Mesendoderm (in vitro differentiated cells): ENCODE data around the gene MAST4.

Source experiments
- DNase-seq: peaks from one replicate; pipeline ENCODE4 v3.0.0; 2013
- H2AK5ac ChIP-seq: 2 replicates; pipeline ENCODE4 v1.6.1; 2013; ENCODE audit warnings: low read length, inconsistent platforms
- H2BK120ac ChIP-seq: 2 replicates; pipeline ENCODE4 v1.6.1; 2013; ENCODE audit warnings: low read depth, mild to moderate bottlenecking, low read length, moderate library complexity, mixed read lengths
- H2BK15ac ChIP-seq: replicated peaks from 2 replicates; pipeline ENCODE4 v1.6.1; 2013; ENCODE audit warnings: low read depth, mild to moderate bottlenecking, moderate library complexity
- H2BK5ac ChIP-seq: 2 replicates; pipeline ENCODE4 v1.6.1; 2013; ENCODE audit warnings: low read length, inconsistent platforms
- H3K18ac ChIP-seq: 2 replicates; pipeline ENCODE4 v1.6.1; 2013; ENCODE audit warnings: mild to moderate bottlenecking, low read length, mixed read lengths
- H3K23ac ChIP-seq: one replicate; pipeline ENCODE4 v1.6.1; 2013; ENCODE audit warnings: low read length
- H3K27ac ChIP-seq: 2 replicates; pipeline ENCODE4 v1.5.1; 2013; ENCODE audit warnings: low read depth, mild to moderate bottlenecking, inconsistent platforms, low read length, moderate library complexity
- H3K27me3 ChIP-seq: 2 replicates; pipeline ENCODE4 v1.6.1; 2013; ENCODE audit warnings: low read length, control low read depth, mild to moderate bottlenecking, inconsistent platforms; ENCODE audit not compliant: insufficient read depth, poor library complexity
- H3K36me3 ChIP-seq: 2 replicates; pipeline ENCODE4 v1.6.1; 2013; ENCODE audit warnings: low read length, inconsistent platforms; ENCODE audit not compliant: control insufficient read depth, insufficient read depth
- H3K4ac ChIP-seq: one replicate; pipeline ENCODE4 v1.6.1; 2013; ENCODE audit warnings: low read depth, mild to moderate bottlenecking, low read length, moderate library complexity
- H3K4me1 ChIP-seq: 2 replicates; pipeline ENCODE4 v1.6.1; 2013; ENCODE audit warnings: low read depth, low read length, inconsistent platforms; ENCODE audit not compliant: control insufficient read depth
- H3K4me2 ChIP-seq: 2 replicates; pipeline ENCODE4 v1.6.1; 2013; ENCODE audit warnings: low read length
- H3K4me3 ChIP-seq: 2 replicates; pipeline ENCODE4 v1.5.1; 2013; ENCODE audit warnings: mild to moderate bottlenecking, low read length
- H3K56ac ChIP-seq: one replicate; pipeline ENCODE4 v1.6.1; 2013; ENCODE audit warnings: low read length
- H3K79me1 ChIP-seq: 2 replicates; pipeline ENCODE4 v1.6.1; 2013; ENCODE audit warnings: low read length, inconsistent platforms
- H3K79me2 ChIP-seq: 2 replicates; pipeline ENCODE4 v1.6.1; 2013; ENCODE audit warnings: mild to moderate bottlenecking, low read length; ENCODE audit not compliant: control insufficient read depth, insufficient read depth
- H3K9ac ChIP-seq: 2 replicates; pipeline ENCODE4 v1.6.1; 2013; ENCODE audit warnings: low read length, inconsistent platforms
- H4K5ac ChIP-seq: one replicate; pipeline ENCODE4 v1.6.1; 2013; ENCODE audit warnings: low read length
- H4K8ac ChIP-seq: one replicate; pipeline ENCODE4 v1.6.1; 2013; ENCODE audit warnings: low read depth, mild to moderate bottlenecking, control low read depth, low read length, moderate library complexity
- WGBS: extraction: QIAGEN DNeasy Blood & Tissue Kit; methylation state at CpG from one replicate; pipeline ENCODE4 v1.1.7; 2013; ENCODE audit warnings: low lambda C conversion rate, missing lambda C conversion rate; ENCODE audit not compliant: insufficient coverage; ENCODE audit errors: extremely low coverage; 5-methylcytosine and 5-hydroxymethylcytosine counted together

The MAST4 gene

GRCh38 chr5:66769839-66770617 lies 173.8 kb downstream of the MAST4 start:
- Histone ChIP-seq H3K79me2 (no peaks in the 10 kb centered on the region), H3K36me3 (no peaks in the 10 kb centered on the region), H3K18ac (no peak overlapping the region), H2BK15ac (no peak overlapping the region), H3K27ac (no peak overlapping the region), H3K4me1 (no peaks in the 10 kb centered on the region), H2AK5ac (no peak overlapping the region), H3K56ac (no peak overlapping the region), H3K23ac (no peak overlapping the region), H4K5ac (no peak overlapping the region), H2BK120ac (no peak overlapping the region), H3K27me3 (no peaks in the 10 kb centered on the region), H3K4ac (no peak overlapping the region), H3K4me3 (no peak overlapping the region), H2BK5ac (no peak overlapping the region), H3K4me2 (no peak overlapping the region), H4K8ac (no peak overlapping the region), H3K79me1 (no peaks in the 10 kb centered on the region), H3K9ac (no peak overlapping the region)
- WGBS = no CpG with 5 or more reads among the region's 8 CpGs
- DNase-seq = peak; percentile 82

- Histone ChIP-seq H2AK5ac (no peak overlapping the region), H3K56ac (no peak overlapping the region), H3K4me3 (no peak overlapping the region), H3K27ac (no peak overlapping the region), H2BK5ac (no peak overlapping the region), H2BK15ac (no peak overlapping the region), H3K4ac (no peak overlapping the region), H3K4me1 (no peaks in the 10 kb centered on the region), H4K5ac (no peak overlapping the region), H3K23ac (no peak overlapping the region), H3K79me2 (no peaks in the 10 kb centered on the region), H2BK120ac (no peak overlapping the region), H3K4me2 (no peak overlapping the region), H4K8ac (no peak overlapping the region), H3K36me3 (no peaks in the 10 kb centered on the region), H3K9ac (no peak overlapping the region), H3K18ac (no peak overlapping the region), H3K79me1 (no peaks in the 10 kb centered on the region), H3K27me3 (no peaks in the 10 kb centered on the region)
- no CpG with 5 or more reads among the region's 3 CpGs for WGBS
- no peak for DNase-seq
These were observed 181.7 kb downstream of the MAST4 start for GRCh38 chr5:66777868-66778267.

- H3K23ac ChIP-seq = no peak overlapping the region
- no peak overlapping the region for H4K8ac ChIP-seq
- no peak overlapping the region for H2BK5ac ChIP-seq
- no peaks in the 10 kb centered on the region for H3K79me1 ChIP-seq
- no peak overlapping the region for H2BK120ac ChIP-seq
- no peak for DNase-seq
- H2AK5ac ChIP-seq = no peak overlapping the region
- no peaks in the 10 kb centered on the region for H3K36me3 ChIP-seq
- no peaks in the 10 kb centered on the region for H3K79me2 ChIP-seq
- H3K56ac ChIP-seq = no peak overlapping the region
- no peak overlapping the region for H3K27ac ChIP-seq
- no peak overlapping the region for H4K5ac ChIP-seq
- H3K4ac ChIP-seq = no peak overlapping the region
- H3K4me1 ChIP-seq = no peaks in the 10 kb centered on the region
- H3K4me2 ChIP-seq = no peak overlapping the region
- no peak overlapping the region for H3K4me3 ChIP-seq
- no peak overlapping the region for H2BK15ac ChIP-seq
- H3K18ac ChIP-seq = no peak overlapping the region
- H3K9ac ChIP-seq = no peak overlapping the region
- WGBS = no CpG with 5 or more reads among the region's 4 CpGs
- H3K27me3 ChIP-seq = no peaks in the 10 kb centered on the region
These were observed 183.3 kb downstream of the MAST4 start for GRCh38 chr5:66779528-66779927.

- Histone ChIP-seq H3K9ac (no peak overlapping the region), H2BK120ac (no peak overlapping the region), H4K8ac (no peak overlapping the region), H3K27ac (no peak overlapping the region), H3K79me1 (no peaks in the 10 kb centered on the region), H3K4ac (no peak overlapping the region), H3K4me1 (no peaks in the 10 kb centered on the region), H2BK5ac (no peak overlapping the region), H3K23ac (no peak overlapping the region), H2BK15ac (no peak overlapping the region), H2AK5ac (no peak overlapping the region), H3K4me3 (no peak overlapping the region), H3K36me3 (no peaks in the 10 kb centered on the region), H4K5ac (no peak overlapping the region), H3K27me3 (no peaks in the 10 kb centered on the region), H3K4me2 (no peak overlapping the region), H3K18ac (no peak overlapping the region), H3K79me2 (no peaks in the 10 kb centered on the region), H3K56ac (no peak overlapping the region)
- WGBS = no CpG with 5 or more reads among the region's 17 CpGs
- DNase-seq = no peak
These were observed 192.4 kb downstream of the MAST4 start for GRCh38 chr5:66788556-66788955.

GRCh38 chr5:66789434-66789833 lies 193.2 kb downstream of the MAST4 start:
- no peak overlapping the region for H3K4me3 ChIP-seq
- no peak overlapping the region for H4K5ac ChIP-seq
- H3K4me1 ChIP-seq = no peaks in the 10 kb centered on the region
- DNase-seq = peak; percentile 14
- H3K4ac ChIP-seq = no peak overlapping the region
- H2AK5ac ChIP-seq = no peak overlapping the region
- no peaks in the 10 kb centered on the region for H3K36me3 ChIP-seq
- no peak overlapping the region for H3K18ac ChIP-seq
- no peak overlapping the region for H2BK120ac ChIP-seq
- H4K8ac ChIP-seq = no peak overlapping the region
- no peak overlapping the region for H3K56ac ChIP-seq
- WGBS = no CpG with 5 or more reads among the region's 3 CpGs
- H2BK5ac ChIP-seq = no peak overlapping the region
- no peaks in the 10 kb centered on the region for H3K27me3 ChIP-seq
- no peaks in the 10 kb centered on the region for H3K79me1 ChIP-seq
- no peak overlapping the region for H3K9ac ChIP-seq
- no peak overlapping the region for H2BK15ac ChIP-seq
- H3K79me2 ChIP-seq = no peaks in the 10 kb centered on the region
- H3K23ac ChIP-seq = no peak overlapping the region
- no peak overlapping the region for H3K4me2 ChIP-seq
- no peak overlapping the region for H3K27ac ChIP-seq

GRCh38 chr5:66793049-66793448 lies 196.9 kb downstream of the MAST4 start:
- no peak for DNase-seq
- no peaks in the 10 kb centered on the region for H3K79me1 ChIP-seq
- no peak overlapping the region for H2AK5ac ChIP-seq
- no peak overlapping the region for H3K27ac ChIP-seq
- no peak overlapping the region for H3K4ac ChIP-seq
- H3K18ac ChIP-seq = no peak overlapping the region
- H3K9ac ChIP-seq = no peak overlapping the region
- H4K8ac ChIP-seq = no peak overlapping the region
- H4K5ac ChIP-seq = no peak overlapping the region
- no peak overlapping the region for H2BK5ac ChIP-seq
- H3K27me3 ChIP-seq = no peaks in the 10 kb centered on the region
- H3K36me3 ChIP-seq = no peaks in the 10 kb centered on the region
- H3K4me1 ChIP-seq = no peaks in the 10 kb centered on the region
- H2BK15ac ChIP-seq = no peak overlapping the region
- no peak overlapping the region for H2BK120ac ChIP-seq
- WGBS = no CpG with 5 or more reads among the region's 2 CpGs
- no peaks in the 10 kb centered on the region for H3K79me2 ChIP-seq
- H3K4me2 ChIP-seq = no peak overlapping the region
- no peak overlapping the region for H3K23ac ChIP-seq
- H3K56ac ChIP-seq = no peak overlapping the region
- no peak overlapping the region for H3K4me3 ChIP-seq
